Measurements from ENCODE around the gene DPP10.

DPP10 gene

DNA sequence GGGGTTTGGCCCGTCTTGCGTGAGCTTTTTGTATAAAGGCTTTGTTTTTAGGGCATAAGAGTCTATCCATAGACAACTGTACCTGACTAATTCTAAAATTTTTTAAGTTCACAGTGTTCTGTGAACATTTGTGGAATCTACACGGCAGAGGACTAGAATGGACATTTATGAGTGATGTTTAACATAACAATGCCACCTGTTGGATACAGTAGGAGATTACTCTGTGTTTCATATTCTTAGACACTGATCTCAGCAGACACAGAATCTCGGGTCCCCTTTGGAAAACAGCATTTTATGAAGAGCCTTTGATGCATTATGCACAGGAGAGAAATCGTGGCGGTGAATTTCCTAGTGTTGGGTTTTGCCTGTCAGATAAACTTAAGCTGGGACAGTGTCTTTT lies 752.2 kb downstream of the DPP10 start:
- Histone ChIP-seq H3K4me1 (ENCODE audit: control insufficient read depth, insufficient read depth, low read length) (no peaks in the 10 kb centered on the region), H3K27me3 (replicated peaks; ENCODE audit: control insufficient read depth, insufficient read depth, low read length) (no peaks in the 10 kb centered on the region), H3K4me3 (ENCODE audit: low read length) (no peak overlapping the region), H3K36me3 (ENCODE audit: control insufficient read depth, insufficient read depth, low read length, severe bottlenecking) (no peaks in the 10 kb centered on the region), H3K9ac (ENCODE audit: low read length) (no peak overlapping the region), H3K9me3 (ENCODE audit: control insufficient read depth, low read length) (no peaks in the 10 kb centered on the region)
- DNase-seq (ENCODE audit: low read depth): no peak

- no peaks in the 10 kb centered on the region for H3K9me3 ChIP-seq (ENCODE audit: control insufficient read depth, low read length)
- no peaks in the 10 kb centered on the region for H3K36me3 ChIP-seq (ENCODE audit: control insufficient read depth, insufficient read depth, low read length, severe bottlenecking)
- H3K4me3 ChIP-seq (ENCODE audit: low read length): no peak overlapping the region
- no peaks in the 10 kb centered on the region for H3K27me3 ChIP-seq (replicated peaks; ENCODE audit: control insufficient read depth, insufficient read depth, low read length)
- H3K4me1 ChIP-seq (ENCODE audit: control insufficient read depth, insufficient read depth, low read length): no peaks in the 10 kb centered on the region
- DNase-seq (ENCODE audit: low read depth): no peak
- H3K9ac ChIP-seq (ENCODE audit: low read length): no peak overlapping the region
Measured at GRCh38 chr2:115196587-115196986, 754.1 kb downstream of the DPP10 start.

- Histone ChIP-seq H3K27me3 (replicated peaks; ENCODE audit: control insufficient read depth, insufficient read depth, low read length) (no peaks in the 10 kb centered on the region), H3K9me3 (ENCODE audit: control insufficient read depth, low read length) (peaks cover 4% of the 10 kb centered on the region), H3K36me3 (ENCODE audit: control insufficient read depth, insufficient read depth, low read length, severe bottlenecking) (no peaks in the 10 kb centered on the region), H3K4me3 (ENCODE audit: low read length) (no peak overlapping the region), H3K4me1 (ENCODE audit: control insufficient read depth, insufficient read depth, low read length) (no peaks in the 10 kb centered on the region), H3K9ac (ENCODE audit: low read length) (no peak overlapping the region)
- DNase-seq (ENCODE audit: low read depth): no peak
Measured at GRCh38 chr2:115199966-115200365, 757.5 kb downstream of the DPP10 start.

DNA sequence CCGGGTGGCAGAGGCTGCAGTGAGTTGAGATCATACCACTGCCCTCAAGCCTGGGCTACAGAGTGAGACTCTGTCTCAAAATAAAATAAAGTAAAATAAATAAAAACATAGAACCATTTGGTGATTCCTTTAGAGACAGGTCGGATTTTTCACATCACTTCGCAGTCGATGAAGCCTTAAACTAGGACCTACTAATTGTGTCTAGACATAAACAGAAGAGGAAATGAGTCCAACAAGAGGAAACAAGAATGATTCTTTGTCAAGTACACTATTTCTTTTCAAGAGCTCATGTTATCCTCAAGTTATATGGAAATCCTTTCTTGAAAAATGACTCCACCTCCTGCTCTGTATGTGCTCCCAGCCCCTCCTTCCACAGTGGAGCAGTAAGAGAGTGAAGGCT lies 758.9 kb downstream of the DPP10 start:
- no peak for DNase-seq (ENCODE audit: low read depth)
- peaks cover 4% of the 10 kb centered on the region for H3K9me3 ChIP-seq (ENCODE audit: control insufficient read depth, low read length)
- no peaks in the 10 kb centered on the region for H3K27me3 ChIP-seq (replicated peaks; ENCODE audit: control insufficient read depth, insufficient read depth, low read length)
- no peak overlapping the region for H3K9ac ChIP-seq (ENCODE audit: low read length)
- no peaks in the 10 kb centered on the region for H3K36me3 ChIP-seq (ENCODE audit: control insufficient read depth, insufficient read depth, low read length, severe bottlenecking)
- no peaks in the 10 kb centered on the region for H3K4me1 ChIP-seq (ENCODE audit: control insufficient read depth, insufficient read depth, low read length)
- no peak overlapping the region for H3K4me3 ChIP-seq (ENCODE audit: low read length)

GRCh38 chr2:115208493-115209164 lies 766.2 kb downstream of the DPP10 start:
- no peaks in the 10 kb centered on the region for H3K27me3 ChIP-seq (replicated peaks; ENCODE audit: control insufficient read depth, insufficient read depth, low read length)
- H3K36me3 ChIP-seq (ENCODE audit: control insufficient read depth, insufficient read depth, low read length, severe bottlenecking): no peaks in the 10 kb centered on the region
- H3K9ac ChIP-seq (ENCODE audit: low read length): no peak overlapping the region
- no peak overlapping the region for H3K4me3 ChIP-seq (ENCODE audit: low read length)
- H3K9me3 ChIP-seq (ENCODE audit: control insufficient read depth, low read length): peaks cover 4% of the 10 kb centered on the region
- H3K4me1 ChIP-seq (ENCODE audit: control insufficient read depth, insufficient read depth, low read length): no peaks in the 10 kb centered on the region
- no peak for DNase-seq (ENCODE audit: low read depth)

- H3K4me3 ChIP-seq (ENCODE audit: low read length): no peak overlapping the region
- H3K9ac ChIP-seq (ENCODE audit: low read length): no peak overlapping the region
- H3K36me3 ChIP-seq (ENCODE audit: control insufficient read depth, insufficient read depth, low read length, severe bottlenecking): no peaks in the 10 kb centered on the region
- no peaks in the 10 kb centered on the region for H3K4me1 ChIP-seq (ENCODE audit: control insufficient read depth, insufficient read depth, low read length)
- no peaks in the 10 kb centered on the region for H3K27me3 ChIP-seq (replicated peaks; ENCODE audit: control insufficient read depth, insufficient read depth, low read length)
- DNase-seq (ENCODE audit: low read depth): no peak
- H3K9me3 ChIP-seq (ENCODE audit: control insufficient read depth, low read length): no peaks in the 10 kb centered on the region
Measured at GRCh38 chr2:115214050-115214449, 771.6 kb downstream of the DPP10 start.

- DNase-seq (ENCODE audit: low read depth): no peak
- H3K4me3 ChIP-seq (ENCODE audit: low read length): no peak overlapping the region
- no peaks in the 10 kb centered on the region for H3K4me1 ChIP-seq (ENCODE audit: control insufficient read depth, insufficient read depth, low read length)
- H3K9me3 ChIP-seq (ENCODE audit: control insufficient read depth, low read length): no peaks in the 10 kb centered on the region
- H3K36me3 ChIP-seq (ENCODE audit: control insufficient read depth, insufficient read depth, low read length, severe bottlenecking): no peaks in the 10 kb centered on the region
- H3K27me3 ChIP-seq (replicated peaks; ENCODE audit: control insufficient read depth, insufficient read depth, low read length): no peaks in the 10 kb centered on the region
- H3K9ac ChIP-seq (ENCODE audit: low read length): no peak overlapping the region
Measured at GRCh38 chr2:115219296-115219695, 776.9 kb downstream of the DPP10 start.

DNA sequence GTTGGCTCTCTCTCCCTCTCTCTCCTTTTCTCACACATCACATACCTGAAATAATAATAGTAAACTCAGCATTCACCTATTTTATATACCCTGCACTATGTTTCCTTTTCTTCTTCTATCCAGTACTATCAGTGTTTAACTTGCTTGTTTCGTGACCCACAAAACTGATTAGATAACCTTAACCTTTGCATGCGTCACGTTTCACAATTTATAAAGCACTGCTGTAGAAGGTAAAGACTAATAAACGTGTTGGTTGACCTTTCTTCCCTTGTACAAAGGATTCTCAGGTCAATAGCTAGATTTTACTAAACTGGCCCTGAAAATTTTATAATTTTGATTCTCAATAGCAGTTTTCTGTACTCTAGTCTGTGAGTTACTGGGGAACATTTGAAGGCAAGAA lies 791.7 kb downstream of the DPP10 start:
- no peaks in the 10 kb centered on the region for H3K4me1 ChIP-seq (ENCODE audit: control insufficient read depth, insufficient read depth, low read length)
- no peak overlapping the region for H3K4me3 ChIP-seq (ENCODE audit: low read length)
- H3K36me3 ChIP-seq (ENCODE audit: control insufficient read depth, insufficient read depth, low read length, severe bottlenecking): no peaks in the 10 kb centered on the region
- no peak for DNase-seq (ENCODE audit: low read depth)
- H3K27me3 ChIP-seq (replicated peaks; ENCODE audit: control insufficient read depth, insufficient read depth, low read length): no peaks in the 10 kb centered on the region
- H3K9me3 ChIP-seq (ENCODE audit: control insufficient read depth, low read length): no peaks in the 10 kb centered on the region
- H3K9ac ChIP-seq (ENCODE audit: low read length): no peak overlapping the region

DNA sequence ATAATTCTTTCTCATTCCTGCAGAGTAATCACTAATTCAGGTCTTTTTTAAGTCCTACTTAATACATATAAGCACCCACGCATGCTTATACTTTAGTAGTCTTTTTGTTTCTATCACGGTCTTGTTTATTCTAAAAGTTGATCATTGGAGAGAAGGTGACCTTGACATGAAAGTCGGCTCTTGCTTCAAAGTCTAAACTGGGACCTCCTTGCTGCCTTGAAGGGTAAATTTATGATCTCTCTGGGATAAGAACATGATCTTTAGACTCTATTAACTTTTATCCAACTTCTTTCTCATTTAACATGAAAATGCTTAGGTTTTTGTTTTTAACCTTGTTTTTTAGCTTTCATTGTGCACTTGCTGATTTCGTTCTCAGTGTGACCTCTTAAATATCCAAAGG lies 792.3 kb downstream of the DPP10 start:
- Histone ChIP-seq H3K9ac (ENCODE audit: low read length) (no peak overlapping the region), H3K4me3 (ENCODE audit: low read length) (no peak overlapping the region), H3K27me3 (replicated peaks; ENCODE audit: control insufficient read depth, insufficient read depth, low read length) (no peaks in the 10 kb centered on the region), H3K36me3 (ENCODE audit: control insufficient read depth, insufficient read depth, low read length, severe bottlenecking) (no peaks in the 10 kb centered on the region), H3K4me1 (ENCODE audit: control insufficient read depth, insufficient read depth, low read length) (no peaks in the 10 kb centered on the region), H3K9me3 (ENCODE audit: control insufficient read depth, low read length) (no peaks in the 10 kb centered on the region)
- no peak for DNase-seq (ENCODE audit: low read depth)

GRCh38 chr2:115248066-115248465 lies 805.6 kb downstream of the DPP10 start:
- Histone ChIP-seq H3K9me3 (ENCODE audit: control insufficient read depth, low read length) (no peaks in the 10 kb centered on the region), H3K4me1 (ENCODE audit: control insufficient read depth, insufficient read depth, low read length) (no peaks in the 10 kb centered on the region), H3K27me3 (replicated peaks; ENCODE audit: control insufficient read depth, insufficient read depth, low read length) (no peaks in the 10 kb centered on the region), H3K9ac (ENCODE audit: low read length) (no peak overlapping the region), H3K4me3 (ENCODE audit: low read length) (no peak overlapping the region), H3K36me3 (ENCODE audit: control insufficient read depth, insufficient read depth, low read length, severe bottlenecking) (no peaks in the 10 kb centered on the region)
- DNase-seq (ENCODE audit: low read depth): no peak

DNA sequence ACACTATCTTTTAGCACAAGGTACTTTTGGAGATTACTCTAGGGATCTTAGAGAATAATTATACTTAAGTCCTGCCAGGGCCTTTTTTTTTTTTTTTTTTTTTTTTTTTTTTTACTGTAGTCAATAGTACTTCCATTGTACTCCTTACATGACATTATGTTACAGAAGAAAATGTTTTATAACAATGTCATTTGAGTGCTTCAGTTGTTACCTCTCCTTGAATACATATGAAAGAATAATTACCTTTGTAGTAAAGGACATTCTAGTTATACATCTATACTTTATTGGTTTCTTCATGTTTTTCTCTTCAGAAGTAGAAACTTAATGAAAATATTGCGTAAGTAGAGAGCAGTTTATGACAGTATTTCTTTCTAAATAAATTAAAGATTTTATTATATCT lies 834.9 kb downstream of the DPP10 start:
- H3K4me3 ChIP-seq (ENCODE audit: low read length): no peak overlapping the region
- H3K36me3 ChIP-seq (ENCODE audit: control insufficient read depth, insufficient read depth, low read length, severe bottlenecking): no peaks in the 10 kb centered on the region

DNA sequence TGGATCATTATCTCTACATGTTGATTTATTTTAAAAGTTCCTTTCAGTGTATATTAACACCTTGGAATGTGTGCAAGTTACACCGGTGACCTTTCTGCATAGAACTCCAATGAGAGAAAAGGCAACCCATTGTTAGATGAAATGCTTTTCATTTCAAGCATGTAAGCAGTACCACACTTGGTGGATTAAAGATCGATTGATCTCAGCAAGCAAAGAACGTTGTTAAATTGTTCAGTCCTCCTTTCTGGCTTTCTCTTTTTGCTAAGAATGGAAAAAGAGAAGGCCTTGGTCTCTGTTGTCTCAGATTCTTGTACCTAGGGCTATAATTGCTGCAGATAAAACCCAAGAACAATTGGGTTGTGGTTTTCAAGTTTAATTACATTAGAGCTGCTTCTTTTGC lies 843.0 kb downstream of the DPP10 start:
- Histone ChIP-seq H3K4me1 (ENCODE audit: control insufficient read depth, insufficient read depth, low read length) (no peaks in the 10 kb centered on the region), H3K9me3 (ENCODE audit: control insufficient read depth, low read length) (no peaks in the 10 kb centered on the region), H3K9ac (ENCODE audit: low read length) (no peak overlapping the region), H3K4me3 (ENCODE audit: low read length) (no peak overlapping the region), H3K27me3 (replicated peaks; ENCODE audit: control insufficient read depth, insufficient read depth, low read length) (no peaks in the 10 kb centered on the region), H3K36me3 (ENCODE audit: control insufficient read depth, insufficient read depth, low read length, severe bottlenecking) (no peaks in the 10 kb centered on the region)
- no peak for DNase-seq (ENCODE audit: low read depth)

More for the DNA sequence above, 834.9 kb downstream of the DPP10 start:
- no peaks in the 10 kb centered on the region for H3K4me1 ChIP-seq (ENCODE audit: control insufficient read depth, insufficient read depth, low read length)
- no peak for DNase-seq (ENCODE audit: low read depth)
- H3K9me3 ChIP-seq (ENCODE audit: control insufficient read depth, low read length): no peaks in the 10 kb centered on the region
- no peaks in the 10 kb centered on the region for H3K27me3 ChIP-seq (replicated peaks; ENCODE audit: control insufficient read depth, insufficient read depth, low read length)
- no peak overlapping the region for H3K9ac ChIP-seq (ENCODE audit: low read length)
